Measurements from ENCODE around the gene HEXIM2.
"Not testable (repeated sequence)": the region's sequence is repeated elsewhere in the genome, so short reads cannot be mapped to it uniquely, and the experiment has no call there.

HEXIM2 gene, protein sequence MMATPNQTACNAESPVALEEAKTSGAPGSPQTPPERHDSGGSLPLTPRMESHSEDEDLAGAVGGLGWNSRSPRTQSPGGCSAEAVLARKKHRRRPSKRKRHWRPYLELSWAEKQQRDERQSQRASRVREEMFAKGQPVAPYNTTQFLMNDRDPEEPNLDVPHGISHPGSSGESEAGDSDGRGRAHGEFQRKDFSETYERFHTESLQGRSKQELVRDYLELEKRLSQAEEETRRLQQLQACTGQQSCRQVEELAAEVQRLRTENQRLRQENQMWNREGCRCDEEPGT

DNA sequence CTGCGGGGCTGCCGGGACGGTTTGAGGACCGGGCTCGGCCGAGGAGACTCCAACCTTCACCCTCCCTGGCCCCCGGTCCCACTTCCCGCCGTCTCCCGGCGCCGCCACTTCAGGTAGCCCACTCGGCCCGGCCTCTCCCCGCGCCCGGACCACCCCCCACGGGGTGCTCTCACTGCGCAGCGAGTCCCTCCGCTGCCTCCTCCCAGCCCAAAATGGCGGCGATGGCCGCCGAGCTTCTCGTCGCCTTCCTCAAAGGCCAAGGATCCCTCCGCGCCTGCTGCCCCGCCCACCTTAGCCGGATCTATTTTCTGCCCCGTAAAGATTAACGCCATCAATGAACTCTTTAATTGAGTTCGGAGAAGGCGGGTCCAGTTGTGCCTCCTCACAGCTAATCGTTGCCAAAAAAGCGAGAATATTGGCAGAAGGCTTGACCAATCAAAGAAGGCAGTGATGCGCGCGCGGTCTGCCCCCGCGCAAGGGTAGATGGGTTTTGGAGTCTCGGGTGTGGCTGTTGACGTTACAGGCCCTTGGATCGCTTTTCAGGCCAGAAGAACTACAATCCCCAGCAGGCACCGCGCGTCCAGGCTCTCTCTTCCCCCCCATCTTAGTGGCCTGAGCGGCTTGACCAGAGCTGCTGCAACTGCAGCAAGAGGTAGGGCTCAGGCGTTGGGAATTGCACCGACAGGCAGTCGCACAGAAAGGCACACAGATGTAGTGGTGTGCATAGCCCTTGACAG, at the start of gene HEXIM2:
HEXIM2 (plus strand) TSS at position 588 of the 737 bp plus-strand sequence. CDS start 919 bp downstream, outside the sequence.
- peak; percentile 100 for DNase-seq

DNA sequence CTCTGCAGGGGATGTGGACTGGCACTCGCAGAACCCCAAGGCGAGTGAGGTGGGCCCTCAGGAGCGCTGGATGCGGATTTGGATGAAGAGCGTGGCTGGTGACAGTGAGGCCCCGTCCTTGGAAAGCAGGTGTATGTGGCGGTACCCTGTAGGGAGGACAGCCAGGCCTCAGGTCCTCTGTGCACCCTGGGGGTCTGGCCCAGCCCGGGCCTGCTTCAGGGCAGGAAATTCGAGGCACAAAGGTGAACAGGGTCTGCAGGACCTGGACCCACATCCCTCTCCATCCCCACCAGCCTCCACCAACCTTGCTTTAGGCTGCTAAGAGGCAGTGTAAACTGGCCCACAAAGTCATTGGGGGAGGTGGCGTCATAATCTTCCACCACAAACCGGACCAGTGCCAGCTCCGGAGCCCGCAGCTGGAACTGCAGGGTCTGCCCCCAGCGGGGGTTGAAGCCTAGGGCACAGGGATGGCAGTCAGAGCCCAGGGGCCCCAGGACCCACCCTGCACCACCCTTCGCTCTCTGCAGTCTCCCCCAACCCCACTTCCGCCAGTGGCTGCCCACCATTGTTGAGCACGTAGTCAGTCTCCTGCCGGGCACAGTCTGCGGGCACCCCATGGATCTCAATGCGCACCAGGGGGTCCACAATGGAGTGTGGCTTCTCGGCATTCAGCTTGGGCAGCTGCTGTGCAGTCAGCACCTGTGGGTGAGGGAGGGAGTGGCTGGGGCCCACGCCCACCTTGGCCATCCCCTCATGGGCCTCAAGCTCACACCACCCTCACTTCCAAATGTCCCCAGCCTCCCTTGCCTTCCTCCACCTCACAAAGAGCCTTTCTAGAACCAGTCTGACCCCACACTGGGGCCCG, 48.9 kb upstream of the HEXIM2 start:
- DNase-seq: no peak

DNA sequence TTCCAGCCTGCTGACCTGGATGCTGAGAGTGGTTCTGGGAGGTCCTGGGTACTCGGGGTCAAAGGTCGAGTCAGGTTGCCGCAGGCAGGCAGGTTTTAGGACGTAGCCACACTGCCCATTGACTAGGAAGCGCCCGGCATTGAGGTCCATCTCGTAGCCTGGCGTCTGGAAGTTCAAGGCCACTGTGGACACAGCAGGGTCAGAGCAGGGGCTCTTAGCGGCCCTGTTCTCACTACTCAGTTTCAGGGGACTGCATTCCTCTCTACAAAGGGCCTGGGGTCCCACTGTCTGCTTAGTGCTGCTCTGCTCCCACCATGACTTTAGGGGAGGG, 48.3 kb upstream of the HEXIM2 start:
- no peak for DNase-seq

DNA sequence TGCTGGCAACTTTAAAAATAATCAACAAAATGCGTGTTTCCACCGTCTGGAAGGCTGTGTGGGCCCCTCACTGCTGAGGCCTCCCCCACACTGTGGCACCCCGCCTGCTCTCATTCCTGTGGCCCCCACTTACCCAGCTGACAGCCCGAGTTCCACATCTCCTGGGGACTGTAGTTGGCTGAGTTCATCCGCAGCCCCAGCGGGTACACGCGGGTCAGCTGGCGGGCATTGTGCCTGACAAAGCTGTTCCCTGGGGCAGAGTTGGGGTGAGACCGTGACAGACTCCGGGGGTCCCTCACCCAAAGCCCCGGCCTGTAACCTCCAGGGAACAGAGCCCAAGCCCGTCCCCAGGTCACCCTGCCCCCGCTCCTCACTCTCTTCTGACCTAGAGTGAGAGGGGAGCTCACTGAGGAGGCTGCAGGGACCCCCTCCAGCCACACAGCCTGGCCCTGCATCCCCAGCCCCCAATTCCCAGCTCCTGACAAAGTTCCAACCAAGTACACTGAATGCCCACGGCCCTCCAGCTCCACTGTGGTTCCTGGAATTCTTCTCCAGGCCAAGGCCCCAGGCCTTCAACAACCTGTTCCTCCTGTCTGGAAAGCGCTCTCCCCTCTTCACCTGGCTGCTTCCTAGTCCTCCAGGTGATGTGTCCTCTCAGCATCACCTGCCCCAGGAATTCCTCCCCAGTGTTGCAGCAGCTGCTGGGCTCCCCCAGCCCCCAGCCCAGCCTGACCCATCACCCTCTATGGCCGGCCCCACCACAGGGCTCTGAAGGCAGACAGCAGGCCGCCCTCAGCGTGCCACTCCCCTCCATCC, 47.4 kb upstream of the HEXIM2 start:
- no peak for DNase-seq

DNA sequence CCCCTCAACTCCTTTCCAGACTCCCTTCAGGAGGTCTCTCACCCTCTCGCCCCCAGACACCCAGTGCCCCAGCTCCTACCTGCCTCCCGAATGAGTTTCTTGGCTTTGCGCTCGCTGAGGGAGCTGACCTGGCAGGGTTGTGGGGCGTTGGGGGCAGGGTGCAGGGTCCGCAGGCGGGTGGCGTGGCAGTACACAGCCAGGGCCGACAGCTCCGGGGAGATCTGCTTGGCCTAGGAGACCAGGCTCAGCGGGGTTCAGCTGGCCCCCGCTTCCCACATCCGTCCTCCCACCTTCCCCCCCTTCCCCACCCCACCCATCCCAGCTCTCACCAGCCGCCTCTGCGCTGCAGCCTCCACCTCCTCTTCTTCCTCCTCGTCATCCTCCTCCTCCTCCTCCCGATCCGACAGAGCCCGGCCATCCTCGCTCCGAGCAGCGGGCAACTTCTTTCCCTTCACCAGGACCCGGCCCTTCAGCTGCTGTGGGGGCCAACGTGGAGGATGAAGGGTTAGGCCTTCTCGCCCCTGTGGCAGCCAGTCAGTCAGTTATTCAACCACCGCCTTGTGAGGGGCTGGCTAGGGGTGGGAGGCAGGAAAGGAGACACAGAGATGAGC, 46.6 kb upstream of the HEXIM2 start:
- no peak for DNase-seq

DNA sequence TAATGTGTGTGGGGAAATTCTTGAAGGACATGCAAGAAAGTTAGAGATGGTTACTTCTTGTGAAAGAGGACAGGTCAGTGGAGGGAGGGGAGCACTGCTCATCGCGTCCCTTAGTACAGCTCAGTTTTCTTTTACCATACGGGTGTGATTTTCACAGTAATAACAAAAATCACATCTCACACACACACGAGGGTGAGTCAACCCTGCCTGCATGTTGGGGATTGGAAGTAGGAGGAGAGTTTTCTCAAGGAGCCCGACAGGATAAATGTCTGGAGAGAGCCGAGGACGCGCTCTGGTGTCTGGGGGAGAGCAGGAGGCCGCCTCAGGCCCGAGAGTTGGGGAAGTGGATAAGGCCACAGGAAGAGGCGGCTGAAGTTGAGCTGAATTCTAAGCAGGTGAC, 45.8 kb upstream of the HEXIM2 start:
- DNase-seq: no peak

DNA sequence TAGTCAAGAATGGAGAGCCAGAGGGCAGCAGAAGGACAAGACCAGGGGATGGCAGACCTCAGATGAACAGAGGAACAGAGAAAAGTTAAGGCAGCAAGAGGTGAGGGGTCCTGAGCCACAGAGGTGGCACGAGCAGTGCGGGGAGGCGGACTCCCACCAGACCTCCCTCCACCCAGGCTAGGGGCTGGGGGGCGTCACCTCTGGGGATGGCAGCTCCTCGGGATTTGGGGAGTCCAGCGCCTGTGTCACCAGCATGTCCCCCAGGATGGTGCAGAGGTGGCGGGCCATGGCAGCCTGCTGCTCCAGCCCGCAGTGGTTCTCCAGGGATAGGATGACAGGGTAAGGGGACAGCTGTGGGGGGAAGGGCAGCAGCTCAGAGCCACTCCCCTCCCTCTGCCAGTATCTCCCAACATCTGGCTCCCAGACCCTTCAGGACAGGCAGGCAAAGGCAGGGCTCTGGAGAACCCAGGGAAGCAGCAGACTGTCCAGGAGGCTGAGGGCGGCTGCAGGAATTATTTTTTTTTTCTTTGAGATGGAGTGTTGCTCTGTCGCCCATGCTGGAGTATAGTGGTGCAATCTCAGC, 45.1 kb upstream of the HEXIM2 start:
- no peak for DNase-seq

DNA sequence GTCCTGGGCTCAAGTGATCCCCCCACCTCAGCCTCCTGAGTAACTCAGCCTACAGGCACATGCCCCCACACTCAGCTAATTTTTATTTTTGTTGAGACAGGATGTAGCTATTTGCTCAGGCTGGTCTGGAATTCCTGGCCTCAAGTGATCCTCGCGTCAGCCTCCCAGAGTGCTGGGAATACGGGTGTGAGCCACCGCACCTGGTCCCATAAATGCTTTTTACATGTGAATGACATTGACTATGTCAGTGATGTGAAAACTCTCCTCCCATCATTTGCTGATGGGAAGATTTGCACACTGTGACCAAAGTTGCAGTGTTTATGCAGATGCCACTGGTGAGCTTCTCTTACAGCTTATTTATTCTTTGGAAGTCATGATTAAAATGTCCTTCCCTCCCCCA, 44.3 kb upstream of the HEXIM2 start:
- DNase-seq: no peak

DNA sequence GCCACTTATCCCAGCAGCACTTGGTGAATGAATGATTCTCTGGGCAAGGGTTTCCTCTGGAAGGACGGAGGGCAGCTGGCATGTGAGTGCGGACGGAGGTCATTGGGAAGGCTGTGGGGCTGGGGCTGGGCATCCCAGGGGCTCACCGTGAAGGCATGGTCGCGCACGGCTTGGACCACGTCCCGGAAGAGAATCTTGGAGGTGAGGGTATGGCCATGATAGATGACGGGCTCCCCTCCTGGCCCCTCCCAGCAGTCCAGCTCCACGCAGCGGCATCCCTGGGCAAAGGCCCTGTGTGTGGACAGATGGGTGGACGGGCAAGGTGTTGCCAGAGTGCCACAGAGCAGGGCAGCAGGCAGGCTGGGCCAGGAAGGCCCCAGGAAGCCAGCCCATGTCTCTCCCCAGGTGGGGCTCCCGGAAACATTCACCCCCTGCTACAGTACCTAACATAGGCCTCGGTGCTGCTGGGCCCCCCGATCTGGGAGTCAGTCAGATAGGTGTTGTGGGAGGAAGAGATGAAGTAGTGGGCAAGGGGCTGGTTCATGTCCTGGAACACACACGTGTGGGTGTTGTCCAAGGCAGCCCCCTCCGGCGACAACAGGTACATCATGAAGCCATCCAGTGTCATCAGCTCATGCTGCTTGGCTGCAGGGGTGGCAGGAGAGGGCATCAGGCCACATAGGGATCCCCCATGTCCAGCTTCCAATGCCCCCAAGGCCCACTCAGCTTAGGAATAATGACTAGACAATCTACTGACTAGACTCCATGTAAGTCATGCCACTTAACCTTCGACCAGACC, 43.6 kb upstream of the HEXIM2 start:
- no peak for DNase-seq

DNA sequence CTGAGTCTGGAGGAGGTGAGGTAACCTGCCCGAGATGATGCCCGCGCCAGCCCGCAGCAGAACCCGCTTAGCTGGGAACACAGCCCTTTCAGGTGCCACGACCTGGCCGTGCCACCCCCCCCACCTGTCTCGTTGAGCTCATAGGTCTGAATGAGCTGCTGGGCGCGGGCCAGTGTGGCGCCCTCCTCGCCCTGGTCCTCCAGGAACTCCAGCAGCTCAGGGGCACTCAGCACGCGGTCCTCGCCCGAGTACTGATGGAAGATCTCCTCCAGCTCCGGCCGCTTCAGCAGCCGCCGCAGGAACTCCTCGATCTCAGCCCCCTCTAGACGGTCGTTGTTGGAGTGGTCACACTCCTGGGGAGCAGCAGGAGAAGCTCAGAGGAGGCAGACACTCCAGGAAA, 43.0 kb upstream of the HEXIM2 start:
- DNase-seq: no peak

DNA sequence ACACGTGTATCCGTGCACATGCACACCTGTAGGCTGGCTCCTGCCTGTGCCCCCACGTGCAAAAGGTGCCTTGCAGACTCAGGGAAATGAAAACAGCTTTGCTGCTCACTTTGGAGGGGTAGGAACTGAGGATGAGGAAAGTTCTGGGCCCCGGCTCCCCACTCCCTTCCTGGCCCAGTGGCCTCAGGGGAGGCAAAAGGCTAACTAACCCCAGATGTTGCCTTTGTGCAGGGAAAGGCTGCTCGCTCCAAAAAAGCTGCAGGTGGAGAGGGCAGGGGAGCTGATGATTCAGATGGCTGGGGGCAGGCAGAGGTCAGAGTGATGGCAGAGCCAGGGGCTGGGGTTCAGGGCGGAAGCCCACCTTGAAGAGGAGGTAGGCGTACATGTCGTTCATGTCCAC, 41.7 kb upstream of the HEXIM2 start:
- DNase-seq: no peak

DNA sequence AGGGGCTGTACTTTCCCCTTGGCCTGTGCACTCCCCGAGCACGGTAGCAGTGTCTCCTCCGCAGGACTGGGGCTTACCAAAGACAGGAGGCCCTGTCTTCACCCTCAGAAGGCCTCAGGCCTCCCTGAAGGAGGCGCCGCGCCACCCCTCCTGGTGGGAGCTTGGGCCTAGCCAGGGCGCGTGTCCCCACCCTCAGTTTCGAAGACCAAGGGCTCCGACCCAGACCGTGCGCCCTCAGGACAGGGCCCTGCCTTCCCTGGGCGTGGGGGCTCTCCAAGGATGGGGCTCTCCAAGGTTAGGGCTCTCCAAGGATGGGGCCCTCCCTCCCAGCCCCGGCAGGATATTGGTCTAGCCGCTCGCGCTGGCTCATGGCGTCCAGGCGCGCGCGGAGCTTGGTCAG, 41.1 kb upstream of the HEXIM2 start:
- DNase-seq: no peak

DNA sequence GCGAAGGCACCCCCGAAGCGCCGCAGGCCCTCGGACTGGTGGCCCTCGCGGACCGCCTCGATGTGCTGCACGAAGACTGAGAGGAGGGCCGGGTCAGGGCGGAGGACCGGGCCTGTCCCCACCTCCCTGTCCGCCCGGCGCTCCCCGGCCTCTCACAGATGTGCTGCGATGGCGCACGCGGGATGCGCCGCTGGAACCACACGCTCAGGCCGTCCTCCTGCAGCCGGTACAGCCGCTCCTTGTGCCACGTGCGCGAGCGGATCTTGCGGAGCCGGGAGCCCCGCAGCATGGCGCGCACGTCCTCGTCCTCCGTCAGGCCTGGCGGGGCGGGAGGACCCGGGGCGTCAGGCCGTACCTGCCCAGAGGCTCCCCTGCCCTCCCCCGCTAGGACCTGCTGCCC, 40.6 kb upstream of the HEXIM2 start:
- DNase-seq: no peak

DNA sequence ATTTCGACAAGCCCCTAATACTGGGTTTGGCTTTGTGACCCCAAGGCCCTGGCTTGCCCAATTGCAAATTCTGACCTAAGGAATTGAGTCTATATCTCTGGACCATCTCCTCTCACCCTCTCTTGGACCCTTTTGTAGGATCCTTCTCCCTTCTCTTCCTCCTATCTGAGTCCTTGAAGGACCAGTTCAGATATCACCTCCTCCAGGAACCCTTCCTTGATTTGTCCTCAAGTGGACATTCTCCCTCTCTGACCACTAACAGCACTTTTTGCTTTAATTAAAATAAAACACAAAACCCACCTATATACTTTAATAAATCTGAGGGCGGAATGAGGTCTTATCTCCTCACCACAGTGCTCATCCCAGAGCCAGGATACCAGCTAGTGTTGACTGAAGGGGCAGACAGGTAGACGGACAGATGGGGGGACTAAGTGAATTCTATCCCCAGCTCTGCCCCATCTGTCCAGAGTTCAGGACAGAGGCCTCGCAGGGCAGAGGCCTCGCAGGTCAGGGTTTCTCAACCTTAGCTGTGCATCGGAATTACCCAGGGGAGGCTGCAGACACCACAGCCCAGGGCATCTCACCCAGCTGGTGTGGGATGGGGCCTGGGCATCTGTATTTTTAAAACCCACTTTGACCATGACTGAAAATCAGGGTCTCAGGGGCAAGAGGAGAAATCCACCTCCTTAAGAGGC, 38.5 kb upstream of the HEXIM2 start:
- DNase-seq: no peak

DNA sequence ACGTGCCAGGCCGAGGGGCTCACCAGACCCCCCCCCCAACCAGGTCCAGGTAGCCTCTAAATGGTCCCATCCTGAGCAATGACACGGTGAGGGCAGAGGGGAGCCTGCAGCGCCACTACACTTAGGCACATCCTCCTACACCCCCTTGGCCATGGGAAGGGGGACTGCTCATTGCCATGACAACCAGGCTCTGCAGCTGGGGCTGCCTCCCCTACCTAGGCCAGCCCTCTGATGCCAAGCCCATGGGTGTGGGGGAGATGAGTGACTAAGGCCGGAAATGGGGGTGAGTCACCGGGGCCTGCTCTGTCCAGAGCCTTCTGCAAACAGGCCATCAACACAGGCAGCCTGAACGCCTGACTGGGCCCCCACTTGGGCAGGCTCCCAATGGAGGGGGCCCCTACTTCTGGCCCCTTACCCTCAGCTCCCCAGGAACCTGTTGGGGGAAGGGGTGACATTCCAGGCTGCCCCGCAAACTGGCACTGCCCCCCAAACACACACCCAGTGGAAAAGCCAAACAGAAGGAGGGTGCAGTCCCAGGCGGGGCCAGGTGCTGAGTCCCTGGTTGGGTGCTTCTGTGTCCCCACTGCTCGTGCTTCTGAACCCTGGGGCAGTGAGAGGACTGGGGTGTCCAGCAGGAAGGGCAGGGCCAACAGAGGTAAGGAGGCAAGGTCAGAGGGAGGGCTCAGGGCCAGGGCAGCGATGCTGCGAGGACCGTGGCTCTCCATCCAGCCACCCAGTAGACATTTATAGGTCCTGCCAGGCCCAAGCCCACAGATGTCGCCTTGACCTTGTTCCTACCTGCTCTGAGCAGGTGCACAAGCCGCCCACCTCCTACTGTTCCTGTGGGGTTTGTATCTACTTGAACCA, 37.5 kb upstream of the HEXIM2 start:
- DNase-seq: peak; percentile 12

DNA sequence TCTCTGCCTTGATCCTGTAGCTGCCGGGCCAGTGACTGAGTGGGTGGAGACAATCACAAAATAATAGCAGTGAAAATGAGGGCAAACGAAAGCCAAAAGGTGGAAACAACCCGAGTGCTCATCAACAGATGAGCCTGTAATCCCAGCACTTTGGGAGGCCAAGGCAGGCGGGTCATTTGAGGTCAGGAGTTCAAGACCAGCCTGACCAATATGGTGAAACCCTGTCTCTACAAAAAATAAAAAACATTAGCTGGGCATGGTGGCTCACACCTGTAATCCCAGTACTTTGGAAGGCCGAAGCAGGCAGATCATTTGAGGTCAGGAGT, 36.9 kb upstream of the HEXIM2 start:
- not testable (repeated sequence) for DNase-seq

DNA sequence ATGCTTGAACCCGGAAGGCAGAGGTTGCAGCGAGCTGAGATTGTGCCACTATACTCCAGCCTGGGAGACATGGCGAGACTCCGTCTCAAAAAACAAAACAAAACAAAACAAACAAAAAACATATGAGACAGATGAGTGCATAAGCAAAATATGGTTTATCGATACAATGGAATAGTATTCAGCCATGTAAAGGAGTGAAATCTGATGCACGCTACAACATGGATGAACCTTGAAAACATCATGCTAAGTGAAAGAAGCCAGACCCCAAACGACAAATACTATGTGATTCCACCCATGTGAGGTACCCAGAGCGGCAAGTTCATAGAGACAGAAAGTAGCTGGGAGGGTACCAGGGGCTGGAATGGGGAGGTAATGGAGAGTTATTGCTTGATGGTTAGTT, 36.2 kb upstream of the HEXIM2 start:
- DNase-seq: no peak

DNA sequence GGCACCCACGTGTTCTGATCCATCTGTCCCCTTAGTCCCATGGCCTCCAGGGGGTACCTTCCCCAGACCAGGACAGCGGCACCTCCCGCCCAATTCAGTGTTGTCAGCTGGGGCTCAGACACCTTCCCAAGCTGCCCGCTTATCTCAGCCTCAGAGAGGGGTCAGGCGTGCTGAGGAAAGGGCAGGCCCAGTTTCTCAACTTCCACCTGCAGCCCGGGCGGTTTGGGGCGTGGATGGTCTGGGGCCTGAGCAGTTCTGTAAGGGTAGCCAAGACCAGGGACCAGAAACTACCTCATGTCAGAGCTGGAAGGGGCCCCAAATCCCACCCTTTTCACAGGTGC, 34.5 kb upstream of the HEXIM2 start:
- DNase-seq: no peak

DNA sequence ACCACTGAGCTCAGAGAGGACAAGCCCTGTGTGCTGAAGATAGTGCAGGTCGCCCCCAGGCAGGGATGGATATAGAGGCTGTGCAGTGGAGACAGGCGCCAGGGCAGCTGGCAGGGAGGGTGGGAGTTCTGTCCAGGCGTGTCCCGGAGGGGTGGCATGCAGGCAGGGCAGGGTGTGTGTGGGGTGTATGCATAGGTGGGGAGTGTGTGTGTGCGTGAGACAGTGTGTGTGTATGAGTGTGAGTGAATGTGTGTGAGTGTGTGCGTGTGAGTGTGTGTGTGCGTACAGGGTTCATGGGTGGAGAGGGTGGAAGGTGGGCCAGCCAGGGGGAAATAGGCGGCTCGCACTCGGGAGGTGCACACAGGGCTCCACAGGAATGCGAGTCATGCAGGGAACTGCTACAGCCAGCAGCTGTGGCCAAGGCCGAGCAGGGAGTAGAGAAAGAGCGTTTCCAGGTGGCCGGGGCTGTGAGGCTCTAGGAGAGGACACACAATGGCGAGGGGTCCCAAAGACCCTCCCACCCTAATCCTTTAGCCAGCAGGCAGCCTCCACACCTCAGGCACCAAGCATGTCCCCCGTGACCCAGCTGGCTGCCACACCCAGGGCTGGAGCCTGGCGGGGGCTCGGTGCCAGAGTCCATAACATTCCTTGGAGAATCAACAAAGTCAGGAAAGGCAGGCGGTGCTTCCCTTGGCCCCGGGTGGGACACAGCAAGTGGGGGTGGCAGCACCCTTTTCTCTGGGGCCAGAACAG, 34.0 kb upstream of the HEXIM2 start:
- no peak for DNase-seq
